GM21515 (cell line): ENCODE data around the gene SF3A1.
"Not testable (repeated sequence)": the region's sequence is repeated elsewhere in the genome, so short reads cannot be mapped to it uniquely, and the experiment has no call there.

Experiments used
- ATAC-seq: cut with Tn5 transposase; IDR thresholded peaks from one replicate; pipeline ENCODE4 v1.9.1; 2021; ENCODE audit not compliant: unreplicated experiment

The SF3A1 gene, protein sequence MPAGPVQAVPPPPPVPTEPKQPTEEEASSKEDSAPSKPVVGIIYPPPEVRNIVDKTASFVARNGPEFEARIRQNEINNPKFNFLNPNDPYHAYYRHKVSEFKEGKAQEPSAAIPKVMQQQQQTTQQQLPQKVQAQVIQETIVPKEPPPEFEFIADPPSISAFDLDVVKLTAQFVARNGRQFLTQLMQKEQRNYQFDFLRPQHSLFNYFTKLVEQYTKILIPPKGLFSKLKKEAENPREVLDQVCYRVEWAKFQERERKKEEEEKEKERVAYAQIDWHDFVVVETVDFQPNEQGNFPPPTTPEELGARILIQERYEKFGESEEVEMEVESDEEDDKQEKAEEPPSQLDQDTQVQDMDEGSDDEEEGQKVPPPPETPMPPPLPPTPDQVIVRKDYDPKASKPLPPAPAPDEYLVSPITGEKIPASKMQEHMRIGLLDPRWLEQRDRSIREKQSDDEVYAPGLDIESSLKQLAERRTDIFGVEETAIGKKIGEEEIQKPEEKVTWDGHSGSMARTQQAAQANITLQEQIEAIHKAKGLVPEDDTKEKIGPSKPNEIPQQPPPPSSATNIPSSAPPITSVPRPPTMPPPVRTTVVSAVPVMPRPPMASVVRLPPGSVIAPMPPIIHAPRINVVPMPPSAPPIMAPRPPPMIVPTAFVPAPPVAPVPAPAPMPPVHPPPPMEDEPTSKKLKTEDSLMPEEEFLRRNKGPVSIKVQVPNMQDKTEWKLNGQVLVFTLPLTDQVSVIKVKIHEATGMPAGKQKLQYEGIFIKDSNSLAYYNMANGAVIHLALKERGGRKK

DNA sequence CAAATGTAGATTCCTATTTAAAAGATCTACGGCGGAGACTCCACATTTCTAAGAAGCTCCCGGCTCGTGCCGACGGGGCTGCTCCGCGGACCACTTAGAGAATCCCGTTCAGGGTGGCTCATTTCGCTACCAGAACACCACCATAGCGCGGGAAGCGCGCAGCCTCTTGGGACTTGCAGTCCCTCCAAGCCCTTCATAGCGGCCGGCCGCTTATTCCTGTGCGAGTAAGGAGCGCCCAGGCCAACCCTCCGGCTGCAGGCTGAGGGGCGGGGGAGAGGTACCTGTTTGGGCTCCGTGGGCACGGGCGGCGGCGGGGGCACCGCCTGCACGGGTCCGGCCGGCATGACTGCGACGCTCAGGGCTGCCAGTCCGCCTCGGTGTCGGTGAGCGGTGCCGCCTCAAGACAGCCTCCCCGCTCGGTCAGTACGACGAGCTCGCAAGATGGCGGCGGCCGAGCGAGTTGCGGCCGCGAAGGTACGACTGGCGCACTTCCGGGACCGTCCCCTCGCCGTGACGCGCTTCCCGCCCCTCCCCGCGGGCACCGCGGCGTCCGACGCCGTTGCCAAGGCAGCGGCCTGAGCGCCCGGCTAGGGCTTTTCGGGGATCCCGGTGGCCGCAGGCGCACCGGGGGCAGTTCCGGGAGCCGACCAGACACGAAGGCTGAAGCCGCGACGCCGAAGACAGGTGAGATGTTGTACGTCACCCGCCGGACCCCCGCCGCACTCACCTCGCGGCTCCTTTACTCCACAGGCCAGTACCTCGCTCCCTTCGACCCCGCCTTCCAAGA, at the start of gene SF3A1, which contains the start of gene CCDC157:
SF3A1 (minus strand) TSS at position 446 of the 787 bp plus-strand sequence; CDS start at position 344, 102 bp downstream.
CCDC157 (plus strand) TSS at position 559 of the 787 bp plus-strand sequence. CDS start 8,994 bp downstream, outside the sequence.
- ATAC-seq, result peak; percentile 85

DNA sequence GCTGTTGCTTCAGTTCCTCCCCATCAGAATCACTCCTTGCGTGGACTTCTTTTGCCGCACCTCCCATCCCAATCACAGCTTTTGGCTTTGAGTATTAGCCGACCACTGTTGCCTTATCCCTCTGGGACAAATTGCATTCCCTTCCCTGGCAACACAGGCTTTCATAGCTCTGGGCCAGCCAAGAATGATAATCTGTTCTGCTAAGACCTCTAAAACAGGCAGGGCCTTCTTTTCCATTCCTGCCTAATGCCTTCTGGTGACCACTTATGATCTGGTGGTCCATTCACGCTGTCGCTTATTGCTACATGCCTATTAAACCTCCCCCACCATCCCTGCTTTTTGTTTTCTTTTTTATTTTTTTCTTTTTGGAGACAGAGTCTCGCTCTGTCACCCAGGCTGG, 49.7 kb upstream of the SF3A1 start:
- ATAC-seq, result no peak

DNA sequence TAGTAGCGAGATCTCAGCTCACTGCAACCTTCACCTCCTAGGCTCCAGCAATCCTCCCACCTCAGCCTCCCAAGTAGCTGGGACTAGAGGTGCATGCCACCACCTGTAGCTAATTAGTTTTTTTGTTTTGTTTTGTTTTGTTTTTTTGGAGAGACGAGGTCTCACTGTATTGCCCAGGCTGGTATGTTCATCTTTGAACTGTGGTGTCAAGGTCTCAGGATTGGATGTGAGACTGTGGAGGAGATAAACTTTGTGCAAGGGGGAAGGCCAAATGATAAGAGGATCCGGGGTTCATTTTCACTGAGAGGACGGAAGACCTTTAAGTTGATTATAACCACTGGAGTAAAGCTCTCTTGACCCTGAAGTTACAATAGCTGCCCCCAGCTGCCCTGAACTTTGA, 49.0 kb upstream of the SF3A1 start:
- ATAC-seq, result no peak

DNA sequence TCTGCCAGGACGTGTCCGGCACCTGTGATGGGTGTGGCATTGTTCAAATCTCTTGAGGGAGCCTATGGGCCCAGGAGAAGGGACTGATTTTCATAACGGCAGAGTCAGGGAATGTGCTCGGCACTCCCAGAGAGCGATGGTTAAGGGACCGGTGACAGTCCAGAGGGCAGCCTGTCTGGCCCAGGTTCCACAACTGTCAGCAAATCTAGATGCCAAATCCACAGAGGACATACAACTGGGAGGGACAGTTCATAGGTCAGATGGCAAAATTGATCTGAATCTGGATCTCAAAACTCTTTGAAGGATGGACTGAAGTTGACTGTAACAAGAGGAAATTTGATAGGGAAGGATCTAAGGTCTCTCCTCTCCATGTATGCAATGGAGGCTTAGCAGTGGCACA, 47.6 kb upstream of the SF3A1 start:
- no peak for ATAC-seq

DNA sequence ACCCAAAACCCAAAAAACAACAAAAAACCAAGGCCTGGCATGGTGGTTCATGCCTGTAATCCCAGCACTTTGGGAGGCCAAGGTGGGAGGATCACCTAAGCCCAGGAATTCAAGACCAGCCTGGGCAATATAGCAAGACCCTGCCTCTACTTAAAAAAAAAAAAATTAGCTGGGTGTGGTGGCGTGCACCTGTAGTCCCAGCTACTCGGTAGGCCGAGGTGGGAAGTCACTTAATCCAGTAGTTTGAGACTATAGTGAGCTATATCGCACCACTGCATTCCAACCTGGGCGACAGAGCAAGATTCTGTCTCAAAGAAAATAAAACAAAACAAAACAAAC, 46.0 kb upstream of the SF3A1 start:
- ATAC-seq, result not testable (repeated sequence)

DNA sequence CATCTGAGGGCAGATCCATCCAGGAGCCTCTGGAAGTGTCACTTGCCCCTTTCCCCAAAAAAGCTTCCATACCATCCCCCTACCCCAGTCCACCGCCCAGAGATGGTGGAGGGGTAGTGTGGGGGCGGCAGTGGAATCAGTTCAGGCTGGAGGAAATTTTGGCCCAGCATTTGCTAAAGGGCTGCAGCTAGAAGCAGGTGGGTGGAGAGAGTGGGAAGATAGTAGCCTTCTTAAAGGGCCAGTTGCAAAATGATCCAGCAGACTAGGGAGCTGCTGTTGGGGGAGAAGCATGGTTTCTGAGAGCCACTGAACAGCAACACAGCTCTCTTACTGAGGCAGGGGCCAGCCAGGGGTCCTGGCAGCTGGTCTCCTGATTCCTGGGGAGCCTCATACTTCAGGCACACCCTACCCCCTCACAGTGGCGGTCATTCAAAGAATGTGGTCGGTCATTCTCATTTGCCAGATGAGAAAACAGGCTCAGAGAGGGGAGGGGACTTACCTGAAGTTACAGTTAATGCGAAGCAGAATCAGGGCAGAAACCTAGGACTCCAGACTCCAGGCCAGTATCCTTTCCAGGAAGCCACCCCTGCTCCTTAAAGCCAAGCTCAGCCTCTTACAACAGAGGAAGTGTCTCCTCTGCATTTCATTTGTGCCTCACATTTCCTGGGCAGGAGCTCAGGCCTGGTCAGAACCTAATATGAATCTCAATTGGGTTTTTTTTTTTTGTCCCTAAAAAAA, 45.5 kb upstream of the SF3A1 start:
- no peak for ATAC-seq

DNA sequence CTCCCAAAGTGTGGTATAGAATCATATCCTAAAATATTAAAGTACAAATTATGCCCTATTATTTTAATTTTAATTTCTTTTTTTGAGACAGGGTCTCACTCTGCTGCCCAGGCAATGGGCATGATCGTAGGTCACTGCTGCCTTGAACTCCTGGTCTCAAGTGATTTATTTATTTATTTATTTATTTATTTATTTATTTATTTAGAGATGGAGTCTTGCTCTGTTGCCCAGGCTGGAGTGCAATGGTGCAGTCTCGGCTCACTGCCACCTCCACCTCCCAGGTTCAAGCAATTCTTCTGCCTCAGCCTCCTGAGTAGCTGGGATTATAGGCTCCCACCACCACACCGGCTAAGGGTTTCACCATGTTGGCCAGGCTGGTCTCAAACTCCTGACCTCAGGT, 44.3 kb upstream of the SF3A1 start:
- not testable (repeated sequence) for ATAC-seq

DNA sequence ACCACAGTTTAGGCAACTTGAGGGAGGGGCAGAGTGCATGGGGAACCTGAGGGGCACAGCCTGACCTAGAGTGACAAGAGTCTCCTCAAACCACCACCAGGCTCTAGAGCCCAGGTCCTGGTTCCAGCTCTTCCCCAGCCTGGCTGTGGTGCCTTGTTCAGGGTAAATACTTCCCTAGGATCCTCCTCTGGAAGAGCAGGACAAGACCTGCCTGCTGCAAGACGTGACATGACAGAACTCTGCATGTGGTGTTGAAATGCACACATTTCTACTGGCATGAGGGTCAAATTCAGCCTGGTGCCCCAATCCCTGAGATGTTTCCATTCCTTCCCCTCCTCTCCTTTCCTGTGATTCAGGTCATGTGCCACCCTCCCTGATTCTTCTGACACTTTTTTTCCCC, 43.5 kb upstream of the SF3A1 start:
- ATAC-seq, result no peak

DNA sequence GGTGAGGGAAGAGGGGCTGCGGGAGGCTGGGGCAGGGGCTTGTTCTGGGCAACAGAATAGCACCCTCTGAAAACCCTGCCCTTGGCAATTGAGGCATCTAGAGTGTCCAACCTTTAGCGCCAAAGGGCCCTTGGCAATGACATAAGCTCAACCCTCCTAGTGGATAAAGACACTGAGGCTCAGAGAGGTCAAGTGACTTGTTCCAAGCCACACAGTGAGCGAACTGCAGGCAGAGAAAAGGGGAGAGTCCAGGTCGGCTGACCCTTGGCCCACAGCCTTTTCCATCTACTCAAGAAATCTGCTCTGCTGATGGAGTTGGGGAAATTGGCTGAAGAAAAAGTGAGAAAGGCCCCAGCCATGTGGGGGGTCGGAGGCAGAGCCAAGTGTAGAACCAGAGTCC, 43.0 kb upstream of the SF3A1 start:
- ATAC-seq, result no peak

DNA sequence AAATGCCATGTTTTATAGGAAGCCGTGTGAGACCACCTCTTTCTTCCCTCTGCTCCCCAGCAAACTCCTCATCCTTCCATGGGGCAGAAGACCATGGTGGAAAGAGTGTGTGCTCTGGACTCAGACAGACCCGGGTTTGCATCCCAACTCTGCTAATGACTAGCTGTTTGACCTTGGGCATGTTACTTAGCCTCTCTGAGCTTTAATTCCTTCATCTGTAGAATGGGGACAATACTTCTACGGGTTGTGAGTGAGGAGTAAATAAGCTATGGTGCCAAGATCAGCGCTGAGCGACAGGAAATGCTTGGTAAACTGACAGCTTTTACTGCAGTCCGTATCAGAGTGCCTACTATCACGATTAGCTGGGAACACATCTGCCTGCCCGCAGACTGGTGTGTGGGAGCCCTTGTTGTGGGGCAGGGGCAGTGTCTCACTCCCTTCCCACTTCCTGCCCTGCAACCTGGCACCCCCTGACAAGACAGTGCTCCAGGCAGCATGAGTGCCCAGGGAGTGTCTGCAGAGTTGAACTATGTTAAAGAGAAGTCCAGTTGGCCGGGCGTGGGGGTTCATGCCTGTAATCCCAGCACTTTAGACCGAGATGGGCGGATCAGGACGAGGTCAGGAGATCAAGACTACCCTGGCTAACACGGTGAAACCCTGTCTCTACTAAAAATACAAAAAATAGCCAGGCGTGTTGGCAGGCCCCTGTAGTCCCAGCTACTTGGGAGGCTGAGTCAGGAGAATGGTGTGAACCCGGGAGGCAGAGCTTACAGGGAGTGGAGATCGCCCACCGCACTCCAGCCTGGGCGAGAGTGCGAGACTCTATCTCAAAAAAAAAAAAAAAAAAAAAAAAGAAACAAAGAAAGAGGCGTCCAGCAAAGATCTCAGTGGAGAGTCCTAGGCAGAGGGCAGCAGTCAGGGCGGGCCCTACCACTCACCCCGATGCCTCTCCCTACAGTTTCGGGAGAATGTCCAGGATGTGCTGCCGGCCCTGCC, 42.3 kb upstream of the SF3A1 start:
- ATAC-seq, result no peak

DNA sequence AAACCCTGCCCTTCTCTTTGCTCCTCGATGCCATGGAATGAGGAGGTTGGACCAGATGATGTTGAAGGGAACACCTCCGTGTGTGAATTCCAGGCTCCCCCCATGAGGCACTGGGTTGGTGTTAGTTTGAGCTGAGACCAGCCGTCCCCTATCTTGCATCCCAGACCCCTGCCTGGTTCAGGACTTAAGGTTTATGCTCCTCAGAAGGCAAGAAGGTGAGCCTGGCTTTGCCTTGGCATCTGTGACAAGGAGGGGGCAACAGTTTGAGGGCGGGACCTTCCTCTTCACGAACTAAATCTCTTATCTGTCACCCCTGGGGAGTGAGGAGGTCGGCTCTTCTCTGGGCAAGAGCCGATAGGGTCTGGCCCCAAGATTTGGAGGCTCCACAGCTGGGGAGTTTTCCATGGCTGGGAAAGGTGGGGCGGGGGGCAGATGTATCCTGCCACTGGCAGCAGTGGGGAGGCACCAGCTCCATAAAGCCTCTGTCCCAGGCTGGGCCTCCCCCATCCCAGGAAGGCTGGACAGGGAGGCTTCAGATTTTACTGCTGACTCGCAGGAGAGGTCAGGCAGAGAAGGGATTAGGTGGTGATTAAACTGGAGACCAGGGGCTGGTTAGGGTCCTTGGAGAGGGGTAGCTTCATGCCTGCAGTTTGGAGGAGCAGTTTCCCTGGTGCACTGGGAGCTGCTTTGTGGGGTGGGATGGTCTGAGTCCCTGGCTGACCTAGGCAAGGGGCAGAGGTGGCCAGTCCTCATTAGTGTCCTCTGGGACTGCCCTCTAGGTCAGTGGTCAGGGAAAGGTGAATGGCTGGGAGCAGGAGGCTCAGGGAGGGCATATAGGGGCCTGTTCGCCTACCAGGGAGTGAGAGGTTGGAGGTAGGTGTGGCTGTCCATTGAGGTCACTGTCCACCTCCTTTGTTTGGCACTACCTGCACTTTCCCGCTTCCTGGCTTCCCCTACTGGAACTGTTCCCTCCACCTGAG, 41.3 kb upstream of the SF3A1 start:
- no peak for ATAC-seq

DNA sequence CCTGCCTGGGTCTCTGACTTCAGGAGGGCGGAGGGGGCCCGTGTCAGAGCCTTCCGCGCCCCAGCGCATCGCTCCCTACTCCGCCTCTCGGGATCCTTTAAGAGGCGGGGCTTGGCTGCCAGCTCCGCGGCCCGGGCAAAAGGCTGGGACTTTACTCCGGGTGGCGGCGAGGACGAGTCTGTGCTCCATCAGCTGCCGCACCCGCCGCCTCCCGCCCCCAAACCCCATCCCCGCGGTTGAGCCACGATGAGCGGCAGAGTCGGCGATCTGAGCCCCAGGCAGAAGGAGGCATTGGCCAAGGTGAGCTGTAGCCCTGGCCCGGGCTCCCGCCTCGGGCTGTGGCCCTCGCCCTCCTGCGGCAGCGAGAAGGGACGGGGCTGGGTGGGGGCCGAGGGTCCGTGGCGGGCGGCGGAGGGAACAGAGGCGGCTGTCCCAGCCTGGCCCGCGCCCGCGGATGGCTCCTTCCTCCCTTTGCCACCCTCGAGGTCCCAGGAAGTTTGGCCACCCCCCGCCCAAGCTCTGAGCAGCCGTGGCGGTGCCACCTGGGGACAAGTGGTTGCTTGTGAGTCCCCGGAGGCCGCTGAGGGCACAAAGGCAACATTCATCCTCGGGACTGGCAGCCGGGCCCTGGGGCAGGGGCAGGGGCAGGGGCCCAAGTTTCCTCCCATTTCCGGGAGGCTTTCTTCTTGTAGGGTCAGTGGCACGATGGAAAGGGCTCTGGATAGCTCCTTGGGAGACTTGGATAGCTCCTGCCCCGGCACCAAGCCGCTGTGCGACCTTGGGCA, 40.4 kb upstream of the SF3A1 start, which contains the start of gene SEC14L2:
SEC14L2 (plus strand) TSS at position 148 of the 785 bp plus-strand sequence; CDS start at position 247, 99 bp downstream.
- ATAC-seq, result no peak

DNA sequence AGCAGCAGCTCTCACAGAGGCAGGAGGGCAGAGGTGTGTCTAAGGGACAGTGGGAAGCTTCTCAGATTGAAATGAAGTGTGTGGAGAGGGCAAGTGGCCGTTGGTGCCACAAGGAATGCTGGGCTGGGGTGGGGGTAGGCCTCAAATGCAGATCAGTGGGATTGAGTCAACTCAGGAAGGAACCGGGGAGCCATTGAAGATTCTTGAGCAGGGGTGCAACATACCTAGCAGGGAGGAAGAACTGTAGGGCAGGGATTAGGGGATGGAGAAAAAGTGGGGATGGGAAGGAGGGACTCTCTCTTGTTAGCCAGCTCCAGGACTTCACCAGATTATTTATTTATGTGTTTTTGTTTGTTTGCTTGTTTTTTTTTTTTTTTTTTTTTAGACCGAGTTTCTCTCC, 37.2 kb upstream of the SF3A1 start:
- ATAC-seq, result no peak

DNA sequence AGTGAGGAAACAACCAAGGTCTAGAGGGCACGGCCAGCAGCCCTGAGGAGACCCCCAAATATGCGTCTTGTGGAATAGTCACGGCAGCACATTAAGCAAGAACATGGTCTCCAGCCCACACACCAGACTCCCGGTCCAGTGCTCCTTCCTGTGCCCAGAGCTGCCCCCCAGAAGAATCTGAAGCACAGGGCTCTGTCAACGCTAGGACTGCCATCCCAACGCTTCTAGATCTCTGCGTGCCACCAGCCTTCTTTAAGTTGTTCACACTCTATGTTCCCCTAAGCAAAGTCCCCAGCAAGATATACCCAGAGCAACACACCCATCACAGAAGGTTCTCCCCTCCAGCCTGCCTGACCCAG, 36.6 kb upstream of the SF3A1 start:
- no peak for ATAC-seq

DNA sequence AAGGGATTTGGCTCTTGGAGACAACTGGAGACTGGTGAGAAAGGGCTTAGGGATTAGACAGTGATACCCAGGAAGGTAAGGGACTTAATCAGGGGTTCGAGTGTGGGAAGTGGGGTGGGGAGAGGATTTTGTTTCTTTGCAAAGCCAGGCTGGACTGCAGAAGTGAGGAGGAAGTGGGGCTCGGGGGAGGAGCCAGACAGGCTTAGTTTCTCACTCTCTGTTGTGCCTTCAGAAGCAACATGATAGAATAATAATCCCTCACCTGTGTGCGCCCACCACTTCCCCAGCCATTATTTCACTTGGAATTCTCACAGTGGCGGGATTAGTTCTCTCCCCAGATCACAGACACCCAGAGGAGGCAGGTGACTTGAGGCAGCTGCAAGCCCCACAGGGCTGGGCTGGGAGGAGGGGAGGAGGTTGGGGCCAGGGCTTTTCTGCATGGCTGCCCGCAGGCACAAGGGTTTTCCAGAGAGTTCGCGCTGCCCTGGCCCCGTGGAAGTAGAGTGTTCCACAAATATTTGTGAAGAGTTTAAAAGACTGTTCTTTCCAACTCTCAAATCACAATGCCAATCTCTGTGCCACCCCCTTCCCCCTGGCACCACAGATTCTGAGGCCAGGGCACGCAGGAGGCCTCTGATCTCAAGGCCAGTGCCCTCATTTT, 36.1 kb upstream of the SF3A1 start:
- ATAC-seq, result no peak

DNA sequence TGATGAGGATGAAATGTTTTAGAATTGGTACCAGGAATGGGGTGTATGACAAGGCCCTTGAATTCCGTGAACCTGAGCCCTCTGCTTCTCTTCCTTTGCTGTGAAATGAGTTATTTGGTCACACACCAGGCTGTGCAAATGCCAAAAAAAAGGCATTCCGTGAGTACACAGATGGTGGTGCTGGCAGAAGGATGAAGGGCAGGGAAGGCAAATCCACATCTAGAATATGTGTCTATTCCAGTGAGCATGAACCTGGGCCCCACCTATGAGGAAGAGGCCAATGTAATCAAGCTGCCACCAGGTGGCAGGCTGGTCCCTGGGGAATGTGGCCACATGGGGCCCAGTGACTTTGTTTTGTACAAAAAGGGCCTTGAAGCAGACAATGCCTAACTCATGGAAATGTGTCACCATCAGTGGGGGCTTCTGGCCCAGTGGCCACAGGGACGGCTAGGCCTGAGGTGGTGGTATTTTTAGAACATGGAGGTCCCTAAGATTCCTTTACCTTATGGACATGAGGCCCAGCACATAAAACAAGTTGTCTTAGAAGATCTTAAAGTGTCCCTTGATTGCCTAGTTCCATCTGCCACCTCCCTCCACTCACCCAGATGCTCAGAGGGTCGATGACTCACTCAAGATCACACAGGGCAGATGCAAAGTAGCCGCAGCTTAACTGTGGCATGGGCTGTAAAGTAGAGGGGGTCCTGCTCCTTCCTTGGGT, 34.4 kb upstream of the SF3A1 start:
- no peak for ATAC-seq
